Activated effector memory CD4-positive, alpha-beta T cell treated with anti-CD3 and anti-CD28 coated beads, Interleukin-2, amount 50 U/mL, for 16 hours (primary cell): ENCODE results near the gene MEGF6.

Source experiments
- DNase-seq: peaks from one replicate; pipeline ENCODE4 v3.0.0-alpha.2; 2020

Gene MEGF6

DNA sequence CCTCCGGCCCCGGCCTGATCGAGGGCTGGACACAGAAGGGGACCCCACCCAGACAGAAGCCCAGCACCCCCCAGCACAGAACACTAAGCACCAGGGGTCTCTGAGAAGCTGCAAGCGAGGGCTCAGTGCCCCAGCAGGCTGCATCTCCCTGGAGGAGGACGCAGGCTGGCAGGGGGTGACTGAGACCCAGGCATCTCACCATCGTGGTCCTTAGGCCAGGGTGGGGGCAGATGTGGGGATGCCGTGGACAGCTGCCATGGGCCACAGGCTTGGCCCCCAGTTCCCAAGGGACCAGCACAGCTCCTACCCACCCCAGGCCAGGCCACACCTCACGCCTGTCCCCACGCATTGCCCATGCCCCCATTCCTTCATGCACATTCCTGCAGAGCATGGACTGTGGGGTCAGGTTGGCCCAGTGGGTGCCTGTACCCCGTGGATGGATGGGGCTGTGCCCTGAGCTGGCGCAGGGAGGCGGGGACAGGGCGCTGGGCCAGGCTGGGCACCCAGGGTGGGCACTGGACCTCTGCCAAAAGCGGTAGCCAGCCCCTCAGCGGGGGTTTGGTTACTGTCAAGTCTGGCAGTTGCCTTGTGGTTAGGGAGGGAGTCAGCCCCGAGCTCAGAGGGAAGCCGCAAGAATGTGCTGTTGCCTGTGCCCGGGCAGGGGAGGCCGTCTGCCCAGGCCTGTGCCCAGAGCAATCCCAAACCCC is 95.4 kb downstream of the MEGF6 start:
- no peak for DNase-seq

GRCh38 chr1:3515272-3515671 is 96.0 kb downstream of the MEGF6 start:
- DNase-seq, result no peak

DNA sequence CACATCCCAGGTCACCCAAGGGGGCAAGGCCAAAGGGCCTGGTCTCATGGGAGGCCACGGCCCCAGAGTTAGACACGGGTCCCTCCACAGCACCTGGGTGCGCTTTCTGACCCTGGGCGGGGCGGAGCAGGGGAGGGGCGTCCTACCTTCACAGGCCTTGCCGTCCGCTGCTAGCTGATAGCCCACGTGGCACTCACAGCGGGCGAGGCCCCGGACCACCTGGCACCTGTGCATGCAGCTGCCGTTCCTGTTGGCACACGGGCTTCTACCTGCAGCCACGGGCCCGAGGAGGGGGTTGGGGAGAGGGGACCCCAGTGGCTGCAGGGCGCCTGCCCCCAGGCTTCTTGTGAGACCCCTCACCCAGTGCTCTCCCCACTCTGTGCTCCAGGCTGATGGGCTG is 96.9 kb downstream of the MEGF6 start:
- no peak for DNase-seq

DNA sequence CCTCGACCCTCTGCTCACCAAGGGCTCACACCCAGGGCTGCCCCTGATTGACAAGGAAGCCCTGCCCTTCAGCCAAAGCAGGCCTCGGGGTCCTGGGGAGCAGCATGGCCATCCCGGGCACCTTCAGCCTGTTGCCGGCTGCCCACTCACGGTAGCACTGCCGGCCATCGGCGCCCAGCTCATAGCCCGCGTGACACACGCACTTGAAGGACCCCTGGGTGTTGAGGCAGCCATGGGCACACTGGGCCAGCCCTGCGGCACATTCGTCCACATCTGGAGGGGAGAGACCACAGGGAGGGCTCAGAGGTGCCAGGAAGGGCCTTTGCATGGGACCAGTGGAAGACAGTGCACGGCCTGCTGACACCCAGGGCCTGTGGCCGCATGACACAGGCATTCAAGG is 99.5 kb downstream of the MEGF6 start:
- no peak for DNase-seq

DNA sequence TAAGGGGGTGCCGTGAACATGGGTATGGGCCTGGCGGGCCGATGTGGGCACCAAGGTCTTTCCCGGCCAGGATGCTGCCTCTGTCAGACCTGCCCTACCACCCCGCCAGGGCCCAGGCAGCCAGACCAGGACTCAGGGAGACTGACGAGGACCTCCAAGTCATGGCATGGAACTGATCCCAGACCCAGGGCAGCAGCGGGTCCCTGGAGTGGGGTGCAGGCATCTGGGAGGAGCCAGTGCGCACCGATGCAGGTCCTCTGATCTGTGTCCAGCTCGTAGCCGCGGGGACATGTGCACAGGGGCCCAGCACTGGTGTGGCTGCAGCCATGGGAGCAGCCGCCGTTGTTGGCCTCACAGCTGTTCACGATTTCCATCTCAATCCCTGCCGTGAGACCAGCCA is 100.0 kb downstream of the MEGF6 start:
- no peak for DNase-seq

DNA sequence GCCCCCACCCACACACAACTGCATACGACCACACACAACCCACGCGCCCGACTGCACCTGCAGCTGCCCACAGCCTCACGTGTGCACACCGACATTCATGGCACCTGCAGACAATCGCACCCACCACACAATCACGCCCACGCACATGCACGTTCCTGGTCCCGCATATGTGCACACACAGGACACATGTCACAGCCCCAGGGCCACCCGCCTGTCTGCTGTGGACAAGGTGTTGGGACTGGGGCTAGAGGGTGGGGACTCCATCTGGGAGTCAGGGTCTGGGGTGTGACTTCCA is 100.4 kb downstream of the MEGF6 start:
- no peak for DNase-seq

- no peak for DNase-seq
These were observed 101.0 kb downstream of the MEGF6 start for GRCh38 chr1:3510136-3510955.

- no peak for DNase-seq
These were observed 101.6 kb downstream of the MEGF6 start for GRCh38 chr1:3509721-3510120.

DNA sequence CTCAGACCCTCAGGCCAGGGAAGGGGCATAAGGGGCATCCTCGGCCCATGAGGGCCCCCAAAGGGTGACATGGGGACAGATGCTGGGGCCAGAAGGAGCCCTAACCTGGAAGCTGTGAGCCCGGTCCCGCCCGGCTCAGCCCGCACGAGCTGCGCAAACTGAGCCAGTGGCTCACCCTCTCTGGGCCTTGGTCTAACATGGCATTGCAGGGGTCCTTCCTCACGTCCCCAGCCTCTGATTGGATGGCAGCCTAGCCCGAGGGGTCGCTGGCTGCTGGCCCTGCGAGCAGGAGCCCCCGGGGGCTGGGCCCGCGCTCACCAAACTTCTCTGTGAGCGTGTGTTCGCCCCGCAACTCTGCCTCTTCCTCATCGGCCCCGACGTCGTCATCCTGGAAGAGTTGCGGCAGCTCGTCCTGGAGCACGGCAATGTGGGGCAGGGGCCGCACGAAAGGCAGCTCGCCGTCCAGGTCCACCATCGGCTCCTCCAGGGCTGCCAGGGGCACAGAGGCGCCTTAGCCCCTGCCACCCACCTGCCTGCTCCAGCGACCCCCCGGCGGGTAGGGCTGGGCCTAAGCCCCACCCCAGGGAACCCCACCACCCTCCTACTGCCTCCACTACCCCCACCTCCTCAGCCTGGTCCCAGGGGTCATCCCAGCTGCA is 102.4 kb downstream of the MEGF6 start:
- DNase-seq, result no peak

DNA sequence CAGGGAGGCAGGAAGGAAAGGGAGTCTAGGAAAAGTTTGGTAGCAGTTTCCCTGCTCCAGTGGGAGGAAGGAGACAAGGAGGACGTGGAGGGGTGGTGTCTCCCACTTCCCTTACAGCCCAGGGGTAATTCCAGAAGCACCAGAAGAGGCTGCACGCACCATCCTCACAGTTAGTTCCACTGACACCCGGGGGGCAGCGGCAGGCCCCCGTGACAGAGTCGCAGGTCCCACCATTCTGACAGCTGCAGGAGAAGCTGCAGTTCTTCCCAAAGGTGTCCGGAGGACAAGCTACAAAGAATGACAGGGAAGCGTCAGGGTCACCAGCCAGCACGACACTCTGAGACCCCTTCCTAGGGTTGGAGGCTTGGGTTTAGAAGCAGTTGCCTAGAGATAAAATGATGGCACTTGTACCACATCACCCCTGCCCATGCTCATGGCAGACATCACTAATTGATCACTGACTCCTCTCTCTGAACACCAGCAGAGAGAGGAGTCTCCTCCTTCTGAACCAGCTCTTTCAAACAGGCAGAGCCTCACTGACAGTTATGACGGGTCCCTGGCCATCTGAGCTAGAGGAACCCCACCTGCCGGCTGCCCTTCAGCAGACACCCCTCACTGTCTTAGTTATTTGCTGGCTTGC is 103.6 kb downstream of the MEGF6 start:
- no peak for DNase-seq

DNA sequence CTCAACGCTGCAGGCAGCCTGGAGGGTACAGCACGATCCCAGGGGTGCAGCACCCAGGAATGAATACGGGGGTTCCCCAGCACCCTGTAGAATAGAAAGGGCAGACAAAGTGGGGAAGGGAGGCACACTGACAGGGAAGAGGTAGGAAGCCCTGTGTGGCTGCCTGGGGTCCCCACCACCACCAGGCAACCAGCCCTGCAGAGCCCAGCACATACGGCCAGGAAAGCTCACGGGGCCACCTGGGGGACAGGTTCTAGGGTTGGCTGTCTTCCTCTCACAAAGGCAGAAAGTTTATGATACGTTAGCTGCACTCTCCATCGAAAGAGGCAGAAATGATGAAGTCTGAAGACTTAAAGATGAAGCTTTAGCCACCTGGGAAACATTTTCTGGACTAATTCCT is 104.4 kb downstream of the MEGF6 start:
- no peak for DNase-seq

DNA sequence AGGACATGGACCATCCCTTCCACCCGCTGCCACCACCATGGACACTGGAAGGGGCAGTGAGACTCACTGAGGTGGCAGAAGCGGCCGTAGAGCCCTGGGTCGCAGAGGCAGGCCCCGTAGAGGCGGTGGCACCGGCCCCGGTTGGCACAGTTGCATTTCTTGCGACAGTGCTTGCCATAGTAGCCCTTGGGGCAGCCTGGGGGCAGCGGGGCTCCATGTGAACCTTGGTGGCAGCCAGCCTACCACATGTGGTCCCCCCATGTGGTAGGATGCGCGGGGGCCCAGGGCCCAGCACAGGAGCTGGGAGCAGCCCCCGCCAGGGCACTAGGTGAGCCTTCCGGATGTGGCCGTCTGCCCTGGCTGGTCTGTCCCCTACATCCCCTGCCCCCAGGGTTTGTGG is 105.3 kb downstream of the MEGF6 start:
- DNase-seq, result no peak

DNA sequence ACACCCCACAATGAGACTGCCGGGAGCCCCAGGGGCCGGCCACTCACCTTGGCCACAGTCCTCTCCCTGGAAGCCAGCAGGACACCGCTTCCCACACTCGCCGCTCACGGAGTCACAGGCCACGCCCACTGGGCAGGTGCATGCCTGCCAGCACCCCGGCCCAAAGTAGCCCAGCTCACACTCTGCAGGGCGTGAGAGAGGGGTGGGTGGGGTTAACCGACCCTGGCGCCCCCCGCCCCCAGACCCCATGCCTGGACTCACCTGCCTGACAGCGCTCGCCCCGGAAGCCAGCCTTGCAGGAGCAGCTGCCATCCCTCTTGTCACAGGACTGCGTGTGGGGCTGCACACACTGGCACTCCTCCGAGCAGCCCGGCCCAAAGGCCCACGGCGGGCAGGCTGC is 106.1 kb downstream of the MEGF6 start:
- DNase-seq, result no peak

DNA sequence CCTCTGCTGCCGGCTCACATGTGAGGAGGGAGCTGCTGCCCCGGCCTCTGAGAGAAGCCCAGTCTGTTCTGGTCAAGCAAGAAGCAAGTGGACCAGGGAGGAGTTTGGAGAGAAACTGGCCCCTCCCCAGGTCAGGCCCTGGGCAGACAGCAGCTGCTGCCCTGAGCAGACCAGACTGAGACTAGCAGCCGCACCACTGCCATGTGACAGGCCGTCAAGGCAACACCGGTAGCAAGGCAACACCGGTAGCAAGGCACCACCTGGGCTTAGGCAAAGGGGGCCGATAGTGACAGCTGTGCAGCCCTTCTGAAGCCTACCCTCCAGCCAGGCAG is 106.5 kb downstream of the MEGF6 start:
- no peak for DNase-seq

DNA sequence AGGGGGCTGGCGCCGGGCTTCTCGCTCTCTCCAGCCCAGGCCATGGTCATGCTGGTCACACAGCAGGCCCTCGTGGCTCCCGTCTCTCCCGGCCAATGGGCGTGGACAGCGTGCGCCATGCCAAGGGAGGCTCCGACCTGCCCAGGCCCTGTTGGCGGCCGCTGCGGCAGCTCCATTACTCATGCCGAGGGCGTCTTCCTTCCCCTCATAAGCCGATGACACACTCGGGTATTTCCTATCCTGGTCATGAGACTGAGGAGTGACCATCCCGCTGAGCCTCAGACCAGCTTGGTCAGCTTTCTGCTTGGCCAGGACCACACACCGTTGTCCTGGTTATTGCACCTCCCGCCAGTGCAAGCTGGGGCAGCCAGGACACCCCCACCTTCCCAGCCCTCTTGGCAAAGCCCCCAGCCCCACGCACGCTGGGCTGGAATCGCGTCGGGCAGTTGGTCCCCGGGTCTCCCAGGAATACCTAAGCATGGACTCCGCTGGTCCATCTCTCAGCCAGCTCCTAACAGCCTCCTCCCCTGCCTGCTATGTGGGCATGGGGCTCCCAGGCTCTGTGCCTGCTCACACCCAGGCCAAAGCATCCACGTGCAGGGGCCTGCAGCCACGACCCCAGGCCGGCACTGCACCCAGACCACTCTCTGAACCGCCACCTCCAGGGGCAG is 107.0 kb downstream of the MEGF6 start:
- no peak for DNase-seq

GRCh38 chr1:3503525-3503886 is 107.8 kb downstream of the MEGF6 start:
- DNase-seq, result no peak

GRCh38 chr1:3502641-3503524 is 108.4 kb downstream of the MEGF6 start:
- DNase-seq, result no peak

DNA sequence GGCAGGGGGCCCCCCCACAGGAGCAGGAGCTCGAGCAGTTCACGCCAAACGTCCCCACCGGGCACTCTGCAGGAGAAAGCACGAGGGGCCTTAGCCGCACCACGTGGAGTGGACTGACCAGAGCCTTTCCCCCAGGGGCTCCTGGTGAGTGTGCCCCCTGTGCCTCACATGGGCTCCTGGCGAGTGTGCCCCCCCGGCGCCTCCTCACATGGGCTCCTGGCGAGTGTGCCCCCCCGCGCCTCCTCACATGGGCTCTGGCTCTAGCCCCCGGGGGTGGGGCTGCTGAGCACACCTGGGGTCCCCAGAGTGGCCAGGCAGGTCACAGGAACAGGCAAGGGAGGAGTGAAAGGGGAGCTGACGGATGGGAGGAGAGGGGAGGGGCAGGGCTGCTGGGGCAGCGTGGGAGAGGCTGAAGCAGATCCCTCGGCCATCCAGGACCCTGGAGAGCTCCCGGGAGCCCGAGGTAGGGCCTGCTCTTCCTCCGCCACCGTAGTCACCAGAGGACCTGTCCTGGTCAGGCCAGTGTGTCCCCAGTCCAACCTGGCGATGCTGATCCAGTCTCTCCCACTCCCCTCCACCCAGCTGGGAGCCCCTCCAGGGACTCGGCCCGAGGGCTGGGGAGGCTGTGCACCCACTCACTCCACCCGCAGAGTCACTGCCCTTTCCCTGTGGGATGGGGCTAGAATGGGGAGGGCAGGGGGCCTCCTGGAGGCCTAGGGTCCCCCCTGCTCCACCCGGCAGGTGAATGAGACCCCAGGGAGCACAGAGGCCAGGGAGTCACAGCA is 109.3 kb downstream of the MEGF6 start:
- no peak for DNase-seq

DNA sequence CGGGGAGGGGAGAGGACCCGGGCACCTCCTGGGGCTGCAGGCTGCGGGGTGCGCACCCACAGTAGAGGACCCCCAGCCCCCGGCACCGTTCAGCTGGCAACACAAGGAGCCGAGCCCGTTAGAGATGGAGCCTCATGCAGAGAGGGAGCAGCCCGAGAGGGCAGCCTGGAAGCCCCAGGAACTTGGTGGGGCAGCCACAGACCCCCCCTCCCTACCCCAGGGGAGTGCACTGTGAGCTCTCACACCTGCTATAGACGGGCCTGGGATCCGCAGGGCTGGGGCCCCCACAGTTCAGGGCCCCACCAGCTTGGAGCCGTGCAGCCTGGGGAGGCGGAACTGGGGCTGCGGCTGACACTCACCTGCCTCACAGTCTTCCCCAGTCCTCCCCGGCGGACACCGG is 109.9 kb downstream of the MEGF6 start:
- no peak for DNase-seq

- no peak for DNase-seq
These were observed 111.0 kb downstream of the MEGF6 start for GRCh38 chr1:3500265-3500835.

- no peak for DNase-seq
These were observed 111.7 kb downstream of the MEGF6 start for GRCh38 chr1:3499611-3500010.
